Left lung (tissue), 10 donors: ENCODE data around the gene LRP5. TPM values are rescaled to one million over a fixed set of nuclear protein-coding genes. Genes with fewer than 3 reads are reported as not detected.
A peak's percentile ranks its signal among the peaks of the same experiment; 100 is the strongest.

ENCODE experiments used
- ATAC-seq: fragments of 200-7000 bp; cut with Tn5 transposase; one replicate; pipeline ENCODE4 v1.9.1; 2020; ENCODE audit warnings: moderate library complexity
- DNase-seq, 4 donors: peaks; one replicate each; pipeline ENCODE4 v3.0.0-alpha.2; 2013 to 2020
- H3K27ac ChIP-seq, 2 donors: fragments of 200-600 bp; sonication (generic) in 1 of 2; one replicate each; pipeline versions ENCODE4 v1.5.0 to v1.8.0; 2020 to 2021
- H3K27me3 ChIP-seq, 2 donors: fragments of 200-600 bp; sonication (generic) in 1 of 2; one replicate each; pipeline versions ENCODE4 v1.5.0 to v1.8.0; 2020 to 2021
- H3K36me3 ChIP-seq, 2 donors: fragments of 200-600 bp; sonication (generic) in 1 of 2; one replicate each; pipeline versions ENCODE4 v1.5.0 to v1.8.0; 2020 to 2021
- H3K4me1 ChIP-seq, 2 donors: fragments of 200-600 bp; one replicate each; pipeline ENCODE4 v1.8.0; 2021
- H3K4me3 ChIP-seq, 2 donors: fragments of 200-600 bp; sonication (generic) in 1 of 2; one replicate each; pipeline versions ENCODE4 v1.5.0 to v1.8.0; 2020 to 2021; ENCODE audit warnings: mild to moderate bottlenecking in 1 of 2
- H3K9me3 ChIP-seq, 2 donors: fragments of 200-600 bp; sonication (generic) in 1 of 2; one replicate each; pipeline versions ENCODE4 v1.5.0 to v1.8.0; 2020 to 2021
- CTCF ChIP-seq, 2 donors: fragments of 200-600 bp; sonication (generic) in 1 of 2; IDR thresholded peaks; one replicate each; pipeline versions ENCODE4 v1.5.0 to v1.8.0; 2021; ENCODE audit warnings: antibody characterized with exemption in 2 of 2
- intact Hi-C, 2 donors: fragments of 100-400 bp; cut with DNase I; formaldehyde crosslinking; loops; one replicate each; pipeline versions ENCODE4 v1.11.2 to v1.14.2; 2022
- polyA plus RNA-seq, 6 donors: library from polyadenylated mRNA; unstranded; fragments of 120-200 nt; gene quantifications; one replicate each; pipeline ENCODE4 v1.2.1, GENCODE V29; 2013; ENCODE audit not compliant: insufficient read length in 6 of 6
- total RNA-seq, 2 donors: library from RNA; stranded (reverse); fragmentation: NEBNext Ultra II Directional; extraction: Animal tissue kit (Norgen Biotek cat#: 25700); gene quantifications; one replicate each; pipeline ENCODE4 v1.2.1, GENCODE V29; 2021
- donor health status: DM: no; HTN: yes; CAD: no.
- donor health status: DM: no; HTN: no; CAD: no.

The LRP5 gene
- total and polyA plus RNA-seq, 8 donors, result 48.9 to 71.9 (median 57.4) TPM

- Histone ChIP-seq H3K9me3 (no peaks in the 10 kb centered on the region), H3K27ac (peak overlapping the region in 1 of 2 donors; percentile 48), H3K36me3 (no peaks in the 10 kb centered on the region), H3K4me1 (peaks cover 4 to 32% of the 10 kb centered on the region in 2 donors), H3K4me3 (no peak overlapping the region), H3K27me3 (no peaks in the 10 kb centered on the region)
- DNase-seq (peak in 1 of 4 donors; percentile 68), ATAC-seq (peak; percentile 74)
- intact Hi-C loops, result no loop called here
- TF ChIP-seq CTCF (IDR thresholded peaks at IDR 0.05), result no peak
Observed at GRCh38 chr11:68349461-68350249, 37.3 kb downstream of the LRP5 start.

GRCh38 chr11:68350759-68351449, 38.5 kb downstream of the LRP5 start:
- intact Hi-C loops, result no loop called here

GRCh38 chr11:68351450-68352275, 39.3 kb downstream of the LRP5 start:
- Histone ChIP-seq H3K36me3 (no peaks in the 10 kb centered on the region), H3K9me3 (no peaks in the 10 kb centered on the region), H3K4me1 (peaks cover 11 to 31% of the 10 kb centered on the region in 2 donors), H3K27ac (no peak overlapping the region), H3K27me3 (no peaks in the 10 kb centered on the region), H3K4me3 (no peak overlapping the region)
- ATAC-seq (no peak), DNase-seq (no peak)
- intact Hi-C loops, result no loop called here
- TF ChIP-seq CTCF (IDR thresholded peaks at IDR 0.05), result no peak

More at GRCh38 chr11:68350759-68351449, 38.5 kb downstream of the LRP5 start:
- no peaks in the 10 kb centered on the region for H3K27me3 ChIP-seq
- no peak overlapping the region for H3K27ac ChIP-seq
- H3K4me1 ChIP-seq, result peaks cover 11 to 36% of the 10 kb centered on the region in 2 donors
- no peak for ATAC-seq
- no peak overlapping the region for H3K4me3 ChIP-seq
- DNase-seq, result no peak
- H3K9me3 ChIP-seq, result no peaks in the 10 kb centered on the region
- no peak for TF ChIP-seq CTCF (IDR thresholded peaks at IDR 0.05)
- H3K36me3 ChIP-seq, result no peaks in the 10 kb centered on the region

- intact Hi-C loops, result no loop called here
- DNase-seq (no peak), ATAC-seq (no peak)
- Histone ChIP-seq H3K4me3 (no peak overlapping the region), H3K4me1 (peaks cover 11 to 22% of the 10 kb centered on the region in 2 donors), H3K27ac (no peak overlapping the region), H3K27me3 (no peaks in the 10 kb centered on the region), H3K9me3 (no peaks in the 10 kb centered on the region), H3K36me3 (no peaks in the 10 kb centered on the region)
- no peak for TF ChIP-seq CTCF (IDR thresholded peaks at IDR 0.05)
Observed at GRCh38 chr11:68352591-68352990, 40.2 kb downstream of the LRP5 start.
